OCI-LY3 (cell line): ENCODE data around the gene PKN2.
A peak's percentile ranks its signal among the peaks of the same experiment; 100 is the strongest.
"Not testable (repeated sequence)": the region's sequence is repeated elsewhere in the genome, so short reads cannot be mapped to it uniquely, and the experiment has no call there.

Source experiments
- H2AFZ ChIP-seq: fragments of 200-600, 300-600 bp; shearing (Covaris generic); 2 replicates; pipeline ENCODE4 v1.6.0; 2014; ENCODE audit warnings: antibody characterized with exemption, low read depth, low read length
- H3K27ac ChIP-seq: fragments of 200-600, 300-600 bp; sonication (generic); 2 replicates; pipeline ENCODE4 v1.5.1; 2014; ENCODE audit warnings: mild to moderate bottlenecking, low read length, moderate library complexity, mixed read lengths
- H3K27me3 ChIP-seq: fragments of 200-600, 300-600 bp; sonication (generic); 2 replicates; pipeline ENCODE4 v1.6.1; 2014; ENCODE audit warnings: low read depth, low read length, mixed read lengths
- H3K36me3 ChIP-seq: fragments of 200-600, 300-600 bp; sonication (generic); replicated peaks from 2 replicates; pipeline ENCODE3; 2014; ENCODE audit warnings: low read depth, low read length, mixed read lengths
- H3K4me1 ChIP-seq: fragments of 300-600, 200-600 bp; sonication (generic); 2 replicates; pipeline ENCODE4 v1.6.1; 2014; ENCODE audit warnings: low read length, mixed read lengths
- H3K4me2 ChIP-seq: fragments of 200-600, 300-600 bp; sonication (generic); 2 replicates; pipeline ENCODE4 v1.6.1; 2014; ENCODE audit warnings: low read length, mixed read lengths
- H3K4me3 ChIP-seq: fragments of 300-600, 200-600 bp; sonication (generic); 2 replicates; pipeline ENCODE4 v1.5.1; 2014; ENCODE audit warnings: antibody characterized with exemption, mild to moderate bottlenecking, low read length, moderate library complexity
- H3K79me2 ChIP-seq: fragments of 300-600, 200-600 bp; shearing (Covaris generic); 2 replicates; pipeline ENCODE4 v1.6.1; 2014; ENCODE audit warnings: mild to moderate bottlenecking, low read length, mixed read lengths
- H3K9ac ChIP-seq: fragments of 300-600, 200-600 bp; shearing (Covaris generic); 2 replicates; pipeline ENCODE4 v1.6.0; 2014; ENCODE audit warnings: mild to moderate bottlenecking, low read length, moderate library complexity
- H3K9me3 ChIP-seq: fragments of 200-600, 300-600 bp; shearing (Covaris generic); 2 replicates; pipeline ENCODE4 v1.6.1; 2014; ENCODE audit warnings: low read length, mixed read lengths; ENCODE audit not compliant: insufficient read depth
- H4K20me1 ChIP-seq: fragments of 200-600, 300-600 bp; sonication (generic); 2 replicates; pipeline ENCODE4 v1.6.1; 2016; ENCODE audit warnings: low read length, mixed read lengths; ENCODE audit not compliant: insufficient read depth
- EZH2phosphoT487 ChIP-seq: fragments of 200-600 bp; shearing (Covaris generic); IDR thresholded peaks from 2 replicates; pipeline ENCODE4 v1.6.1; 2018; ENCODE audit warnings: antibody characterized with exemption, mixed run types, low read depth
- TF ChIP-seq, protein P1 (sequence below): fragments of 200-600, 300-600 bp; sonication (generic); IDR thresholded peaks from 2 replicates; pipeline ENCODE4 v1.5.1; 2014; ENCODE audit warnings: antibody characterized with exemption, low read length, low read depth

Gene PKN2

DNA sequence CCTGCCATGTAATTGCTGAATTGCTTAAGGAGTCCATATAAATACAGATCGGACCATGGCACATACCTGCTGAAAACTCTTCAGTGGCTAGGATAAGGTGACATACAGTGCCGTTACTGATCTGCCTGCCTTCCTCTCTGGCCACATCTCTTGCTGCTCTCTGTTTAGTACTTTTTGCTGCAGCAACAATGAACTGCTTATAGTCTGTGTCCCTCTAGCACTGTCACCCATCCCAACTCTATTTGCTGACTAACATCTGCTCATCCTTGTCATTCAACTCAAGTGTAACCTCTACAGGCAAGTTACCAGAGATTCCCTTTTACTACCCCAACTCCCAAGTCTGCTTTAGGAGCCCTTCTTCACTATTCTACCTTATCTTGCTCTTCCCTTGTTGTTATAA, 141.6 kb downstream of the PKN2 start:
- Histone ChIP-seq H3K79me2 (no peaks in the 10 kb centered on the region), H3K36me3 (no peaks in the 10 kb centered on the region), H3K27ac (no peak overlapping the region), H4K20me1 (no peaks in the 10 kb centered on the region), H3K27me3 (no peaks in the 10 kb centered on the region), H2AFZ (no peak overlapping the region), H3K9me3 (no peaks in the 10 kb centered on the region), H3K4me3 (no peak overlapping the region), H3K9ac (no peak overlapping the region), H3K4me1 (no peaks in the 10 kb centered on the region), H3K4me2 (no peak overlapping the region)
- TF ChIP-seq, protein P1, sequence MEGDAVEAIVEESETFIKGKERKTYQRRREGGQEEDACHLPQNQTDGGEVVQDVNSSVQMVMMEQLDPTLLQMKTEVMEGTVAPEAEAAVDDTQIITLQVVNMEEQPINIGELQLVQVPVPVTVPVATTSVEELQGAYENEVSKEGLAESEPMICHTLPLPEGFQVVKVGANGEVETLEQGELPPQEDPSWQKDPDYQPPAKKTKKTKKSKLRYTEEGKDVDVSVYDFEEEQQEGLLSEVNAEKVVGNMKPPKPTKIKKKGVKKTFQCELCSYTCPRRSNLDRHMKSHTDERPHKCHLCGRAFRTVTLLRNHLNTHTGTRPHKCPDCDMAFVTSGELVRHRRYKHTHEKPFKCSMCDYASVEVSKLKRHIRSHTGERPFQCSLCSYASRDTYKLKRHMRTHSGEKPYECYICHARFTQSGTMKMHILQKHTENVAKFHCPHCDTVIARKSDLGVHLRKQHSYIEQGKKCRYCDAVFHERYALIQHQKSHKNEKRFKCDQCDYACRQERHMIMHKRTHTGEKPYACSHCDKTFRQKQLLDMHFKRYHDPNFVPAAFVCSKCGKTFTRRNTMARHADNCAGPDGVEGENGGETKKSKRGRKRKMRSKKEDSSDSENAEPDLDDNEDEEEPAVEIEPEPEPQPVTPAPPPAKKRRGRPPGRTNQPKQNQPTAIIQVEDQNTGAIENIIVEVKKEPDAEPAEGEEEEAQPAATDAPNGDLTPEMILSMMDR: no peak
- TF ChIP-seq EZH2phosphoT487: no peak

DNA sequence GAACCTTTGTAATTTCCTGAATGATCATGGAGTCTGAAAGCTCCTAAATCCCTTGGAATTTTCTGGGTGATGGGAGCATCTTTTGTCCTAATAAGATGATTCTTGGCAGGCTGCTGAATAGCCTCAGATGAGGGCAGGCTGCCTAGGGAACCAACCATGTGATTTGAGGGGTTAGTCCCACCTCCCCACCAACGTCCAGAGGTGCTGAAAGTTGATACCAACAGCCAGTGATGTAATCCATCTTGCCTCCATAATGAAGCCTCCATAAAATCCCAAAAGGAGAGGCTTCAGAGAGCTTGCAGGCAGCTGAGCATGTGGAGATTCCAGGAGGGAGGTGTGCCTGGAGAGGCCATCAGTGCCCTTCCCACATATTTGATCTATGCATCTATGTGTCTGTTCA, 163.6 kb downstream of the PKN2 start:
- Histone ChIP-seq H3K27me3 (no peaks in the 10 kb centered on the region), H2AFZ (no peak overlapping the region), H3K4me2 (no peak overlapping the region), H3K9me3 (no peaks in the 10 kb centered on the region), H3K79me2 (no peaks in the 10 kb centered on the region), H3K9ac (no peak overlapping the region), H3K27ac (no peak overlapping the region), H4K20me1 (no peaks in the 10 kb centered on the region), H3K36me3 (no peaks in the 10 kb centered on the region), H3K4me3 (no peak overlapping the region), H3K4me1 (no peaks in the 10 kb centered on the region)
- TF ChIP-seq, protein P1: no peak
- TF ChIP-seq EZH2phosphoT487: no peak

DNA sequence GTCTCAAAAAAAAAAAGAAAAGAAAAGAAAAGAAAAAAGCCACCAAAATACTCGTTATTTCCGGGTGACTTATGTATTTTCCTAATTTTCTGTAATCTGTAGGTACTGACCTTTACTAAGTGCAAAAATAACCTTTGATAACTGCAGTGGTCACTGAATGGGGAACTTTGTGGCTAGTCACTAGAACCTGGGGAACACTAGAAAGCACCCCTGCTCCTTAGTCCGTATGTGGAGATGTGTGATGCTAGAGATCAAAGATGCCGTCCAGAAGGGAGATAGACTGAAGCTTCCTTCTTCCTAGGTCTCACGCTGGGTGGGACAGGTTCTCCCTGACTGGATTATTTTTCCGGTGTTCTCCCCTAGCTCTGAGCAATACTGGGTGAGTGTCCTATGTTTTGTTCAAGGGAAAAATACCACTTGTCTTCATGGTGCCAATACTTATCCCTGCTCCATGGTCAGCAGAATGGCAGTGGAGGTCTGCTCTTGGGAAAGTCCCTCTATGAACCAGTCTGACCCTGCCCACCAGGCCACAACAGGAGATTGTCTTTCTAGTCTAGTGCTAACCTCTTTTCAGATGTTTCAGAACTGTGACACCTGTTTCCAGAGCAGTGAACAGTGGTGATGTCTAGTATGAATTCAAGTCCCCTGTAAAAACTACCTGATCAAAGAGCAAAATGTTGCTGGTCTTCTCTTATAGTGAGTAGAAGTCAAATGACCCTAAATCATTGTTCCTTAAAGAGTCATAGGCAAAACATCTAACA, 167.4 kb downstream of the PKN2 start:
- H3K9ac ChIP-seq: no peak overlapping the region
- no peak overlapping the region for H2AFZ ChIP-seq
- TF ChIP-seq, protein P1: no peak
- no peak for TF ChIP-seq EZH2phosphoT487
- no peak overlapping the region for H3K4me3 ChIP-seq
- no peaks in the 10 kb centered on the region for H4K20me1 ChIP-seq
- H3K9me3 ChIP-seq: no peaks in the 10 kb centered on the region
- H3K36me3 ChIP-seq: peaks cover 4% of the 10 kb centered on the region
- H3K4me2 ChIP-seq: no peak overlapping the region
- H3K4me1 ChIP-seq: no peaks in the 10 kb centered on the region
- no peak overlapping the region for H3K27ac ChIP-seq
- no peaks in the 10 kb centered on the region for H3K27me3 ChIP-seq
- no peaks in the 10 kb centered on the region for H3K79me2 ChIP-seq

DNA sequence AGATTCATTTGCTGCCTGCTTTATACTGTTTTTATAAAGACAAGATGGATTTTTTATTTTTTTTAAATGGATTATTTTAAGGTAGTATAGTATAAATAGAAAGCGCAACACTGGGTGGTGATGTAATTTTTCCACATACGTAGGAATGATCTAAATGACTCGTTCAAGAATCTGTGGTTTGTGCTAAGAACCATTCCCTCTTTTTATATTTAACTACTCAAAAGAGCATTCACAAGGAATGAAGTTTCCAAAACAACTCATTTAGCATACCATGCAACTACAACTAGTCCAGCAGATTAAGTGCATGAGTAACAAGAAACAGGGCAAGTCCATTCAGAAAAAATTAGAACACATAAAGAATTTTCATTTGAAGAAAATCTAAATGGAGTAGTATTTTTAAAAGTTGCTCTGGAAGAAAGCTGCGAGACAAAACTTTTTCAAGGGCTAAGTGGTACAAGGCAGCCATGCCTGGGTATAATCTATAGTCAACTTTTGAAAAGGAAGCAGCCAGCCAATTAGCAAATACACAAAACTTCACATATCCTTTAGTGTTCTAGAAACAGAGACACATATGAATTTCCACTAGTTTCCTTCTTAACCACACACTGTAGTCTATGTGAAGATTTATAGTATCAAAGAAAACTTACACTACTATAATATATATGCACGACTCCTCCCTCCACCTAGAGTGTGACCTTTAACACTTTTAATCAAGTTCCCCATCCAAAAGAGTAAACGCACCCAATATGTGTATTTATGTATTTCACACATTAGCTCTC, 183.9 kb downstream of the PKN2 start:
- H3K36me3 ChIP-seq: peaks cover 5% of the 10 kb centered on the region
- H3K79me2 ChIP-seq: peaks cover 37% of the 10 kb centered on the region

DNA sequence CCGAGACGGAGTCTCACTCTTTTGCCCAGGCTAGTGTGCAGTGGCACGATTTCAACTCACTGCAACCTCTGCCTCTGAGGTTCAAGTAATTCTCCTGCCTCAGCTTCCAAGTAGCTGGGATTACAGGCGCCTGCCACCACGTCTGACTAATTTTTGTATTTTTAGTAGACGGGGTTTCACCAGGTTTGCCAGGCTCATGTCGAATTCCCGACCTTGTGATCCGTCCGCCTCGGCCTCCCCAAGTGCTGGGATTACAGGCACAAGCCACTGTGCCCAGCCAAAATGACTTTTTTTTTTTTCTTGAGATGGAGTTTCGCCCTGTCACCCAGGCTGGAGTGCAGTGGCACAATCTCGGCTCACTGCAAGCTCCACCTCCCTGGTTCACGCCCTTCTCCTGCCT, 185.6 kb downstream of the PKN2 start:
- peaks cover 42% of the 10 kb centered on the region for H3K79me2 ChIP-seq
- H3K27ac ChIP-seq, H2AFZ ChIP-seq, H3K9me3 ChIP-seq, H3K4me2 ChIP-seq, H3K4me3 ChIP-seq, H3K36me3 ChIP-seq, H3K27me3 ChIP-seq, H3K9ac ChIP-seq: not testable (repeated sequence)
- peaks cover 20% of the 10 kb centered on the region; the same call in 1 of the 2 replicates for H4K20me1 ChIP-seq
- peaks cover 16% of the 10 kb centered on the region for H3K4me1 ChIP-seq

More for the DNA sequence above, 183.9 kb downstream of the PKN2 start:
- Histone ChIP-seq H3K27ac (no peak overlapping the region), H4K20me1 (peaks cover 16% of the 10 kb centered on the region; the same call in 1 of the 2 replicates), H3K4me3 (no peak overlapping the region), H3K4me1 (peaks cover 16% of the 10 kb centered on the region), H3K27me3 (no peaks in the 10 kb centered on the region), H3K9me3 (no peaks in the 10 kb centered on the region), H3K4me2 (peak overlapping the region; percentile 24), H3K9ac (no peak overlapping the region), H2AFZ (no peak overlapping the region)
- TF ChIP-seq, protein P1: no peak
- TF ChIP-seq EZH2phosphoT487: no peak
